GM10847 (cell line): Measurements from ENCODE around the gene CLDN20.

Experiments used
- POLR2A ChIP-seq: IDR thresholded peaks from 2 replicates; pipeline ENCODE4 v1.6.1; 2011; ENCODE audit not compliant: insufficient read length; ENCODE audit errors: extremely low read depth

Gene CLDN20

GRCh38 chr6:155263373-155264063, at the start of gene CLDN20:
Gene CLDN20 (plus strand): TSS chr6:155264013. CDS start chr6:155275720, 11,707 bp downstream.
- no peak for TF ChIP-seq POLR2A

- no peak for TF ChIP-seq POLR2A
These were observed 47.9 kb upstream of the CLDN20 start for GRCh38 chr6:155215906-155216305.

- TF ChIP-seq POLR2A = no peak
These were observed 47.3 kb upstream of the CLDN20 start for GRCh38 chr6:155216312-155217046.

GRCh38 chr6:155219299-155219698, 44.5 kb upstream of the CLDN20 start:
- no peak for TF ChIP-seq POLR2A

- no peak for TF ChIP-seq POLR2A
These were observed 43.9 kb upstream of the CLDN20 start for GRCh38 chr6:155219858-155220301.

GRCh38 chr6:155221086-155221485, 42.7 kb upstream of the CLDN20 start:
- no peak for TF ChIP-seq POLR2A

- no peak for TF ChIP-seq POLR2A
These were observed 41.3 kb upstream of the CLDN20 start for GRCh38 chr6:155222506-155222905.

GRCh38 chr6:155223646-155224451, 40.0 kb upstream of the CLDN20 start:
- no peak for TF ChIP-seq POLR2A

GRCh38 chr6:155224618-155225017, 39.2 kb upstream of the CLDN20 start:
- no peak for TF ChIP-seq POLR2A

- no peak for TF ChIP-seq POLR2A
These were observed 36.8 kb upstream of the CLDN20 start for GRCh38 chr6:155227046-155227445.

- no peak for TF ChIP-seq POLR2A
These were observed 35.2 kb upstream of the CLDN20 start for GRCh38 chr6:155228546-155229166.

- TF ChIP-seq POLR2A = no peak
These were observed 31.0 kb upstream of the CLDN20 start for GRCh38 chr6:155232848-155233247.

- TF ChIP-seq POLR2A = no peak
These were observed 29.6 kb upstream of the CLDN20 start for GRCh38 chr6:155234167-155234566.

- TF ChIP-seq POLR2A = no peak
These were observed 29.1 kb upstream of the CLDN20 start for GRCh38 chr6:155234687-155235086.

- TF ChIP-seq POLR2A = no peak
These were observed 28.7 kb upstream of the CLDN20 start for GRCh38 chr6:155235087-155235486.

GRCh38 chr6:155237613-155238012, 26.2 kb upstream of the CLDN20 start:
- TF ChIP-seq POLR2A = no peak
